ENCODE measurements around the gene NFIX. TPM values are rescaled to one million over a fixed set of nuclear protein-coding genes. Genes with fewer than 3 reads are reported as not detected.

NFIX gene
- total and polyA plus RNA-seq, 2 of the 13 experiments (the other 11 are each of a cell fraction or from before 2014, with no cell fraction given) = 3.4 to 5.4 TPM

DNA sequence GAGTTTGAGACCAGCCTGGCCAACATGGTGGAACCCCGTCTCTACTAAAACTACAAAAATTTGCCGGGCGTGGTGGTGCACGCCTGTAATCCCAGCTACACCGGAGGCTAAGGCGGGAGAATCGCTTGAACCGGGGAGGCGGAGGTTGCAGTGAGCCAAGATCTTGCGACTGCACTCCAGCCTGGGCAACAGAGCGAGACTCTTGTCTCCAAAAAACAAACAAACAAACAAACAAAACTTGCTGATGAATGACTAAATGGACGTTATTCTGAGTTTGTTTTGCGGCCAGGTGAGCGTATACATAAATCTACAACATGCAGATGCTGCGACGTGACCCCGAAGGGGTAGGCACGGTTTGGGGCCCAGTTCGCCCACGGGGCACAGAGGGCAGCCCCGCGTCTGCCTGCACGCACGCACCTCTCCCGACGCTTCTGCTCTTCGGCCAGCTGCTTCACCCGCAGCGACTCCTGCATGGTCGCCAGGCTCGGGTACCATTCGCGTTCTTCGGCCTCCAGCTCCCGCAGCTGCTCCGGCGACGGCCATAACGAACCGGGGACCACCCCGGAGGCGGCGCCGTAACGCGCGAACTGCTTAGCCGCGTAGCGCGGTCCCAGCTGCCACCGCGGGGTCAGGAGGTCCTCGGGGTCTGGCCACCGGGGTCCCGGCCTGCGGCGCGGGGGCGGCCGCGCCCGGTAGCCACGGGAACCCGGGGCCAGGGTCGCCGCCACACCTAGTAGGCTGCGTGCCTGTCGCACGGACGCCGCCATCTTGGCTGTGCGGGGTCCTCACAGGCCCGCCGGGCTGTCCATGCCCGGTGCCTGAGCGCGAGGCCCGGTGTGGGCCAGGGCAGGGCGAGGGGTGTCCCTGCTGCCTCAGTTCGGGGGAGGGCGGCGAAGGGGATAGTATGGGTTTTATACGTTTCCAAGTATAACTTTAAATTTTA, 38.6 kb upstream of the NFIX start, which contains the start of gene GADD45GIP1 (continued):
- no peak for TF ChIP-seq CREM (IDR thresholded peaks at IDR 0.05)
- no peak for TF ChIP-seq CREM (CRISPR knock-in tag; IDR thresholded peaks at IDR 0.05)
- no peak for TF ChIP-seq CBX1 (IDR thresholded peaks at IDR 0.05; ENCODE audit: low read depth)
- no peak for TF ChIP-seq HOMEZ (CRISPR knock-in tag; IDR thresholded peaks at IDR 0.05; ENCODE audit: low read depth)
- no peak for TF ChIP-seq ZNF3 (CRISPR knock-in tag; IDR thresholded peaks at IDR 0.05)
- TF ChIP-seq ZFP1 (CRISPR knock-in tag; IDR thresholded peaks at IDR 0.05) = no peak
- TF ChIP-seq, protein P1, sequence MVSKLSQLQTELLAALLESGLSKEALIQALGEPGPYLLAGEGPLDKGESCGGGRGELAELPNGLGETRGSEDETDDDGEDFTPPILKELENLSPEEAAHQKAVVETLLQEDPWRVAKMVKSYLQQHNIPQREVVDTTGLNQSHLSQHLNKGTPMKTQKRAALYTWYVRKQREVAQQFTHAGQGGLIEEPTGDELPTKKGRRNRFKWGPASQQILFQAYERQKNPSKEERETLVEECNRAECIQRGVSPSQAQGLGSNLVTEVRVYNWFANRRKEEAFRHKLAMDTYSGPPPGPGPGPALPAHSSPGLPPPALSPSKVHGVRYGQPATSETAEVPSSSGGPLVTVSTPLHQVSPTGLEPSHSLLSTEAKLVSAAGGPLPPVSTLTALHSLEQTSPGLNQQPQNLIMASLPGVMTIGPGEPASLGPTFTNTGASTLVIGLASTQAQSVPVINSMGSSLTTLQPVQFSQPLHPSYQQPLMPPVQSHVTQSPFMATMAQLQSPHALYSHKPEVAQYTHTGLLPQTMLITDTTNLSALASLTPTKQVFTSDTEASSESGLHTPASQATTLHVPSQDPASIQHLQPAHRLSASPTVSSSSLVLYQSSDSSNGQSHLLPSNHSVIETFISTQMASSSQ (IDR thresholded peaks at IDR 0.05; ENCODE audit: low read depth) = no peak
- TF ChIP-seq, protein P1 (CRISPR knock-in tag; IDR thresholded peaks at IDR 0.05; ENCODE audit: borderline replicate concordance) = peak; percentile 35; the same call in 1 of the 2 replicates
- peak; percentile 36; the same call in 1 of the 2 replicates for TF ChIP-seq HNF1B (CRISPR knock-in tag; IDR thresholded peaks at IDR 0.05)
- no peak for TF ChIP-seq MIER2 (CRISPR knock-in tag; IDR thresholded peaks at IDR 0.05)
- no peak for TF ChIP-seq THRA (CRISPR knock-in tag; IDR thresholded peaks at IDR 0.05; ENCODE audit: borderline replicate concordance)
- TF ChIP-seq ZBTB7A (CRISPR knock-in tag; IDR thresholded peaks at IDR 0.05) = peak; percentile 90; the same call in 1 of the 2 replicates
- no peak for TF ChIP-seq CERS6 (CRISPR knock-in tag; IDR thresholded peaks at IDR 0.05)
- no peak for TF ChIP-seq ATRX (CRISPR knock-in tag; IDR thresholded peaks at IDR 0.05; ENCODE audit: borderline replicate concordance)
- no peak for TF ChIP-seq ZNF230 (CRISPR knock-in tag; IDR thresholded peaks at IDR 0.05)
